HG03103 (cell line): ENCODE results near the gene H19.

Source experiments
- ATAC-seq: cut with Tn5 transposase; IDR thresholded peaks from one replicate; pipeline ENCODE4 v1.9.1; 2021; ENCODE audit warnings: low read depth; ENCODE audit not compliant: unreplicated experiment

H19 gene

GRCh38 chr11:1997755-1998154, at the start of gene H19:
Gene H19 (minus strand): TSS chr11:1997842.
- ATAC-seq, result no peak

- ATAC-seq, result no peak
Measured at GRCh38 chr11:2041963-2042362, 44.3 kb upstream of the H19 start.

- no peak for ATAC-seq
Measured at GRCh38 chr11:2041153-2041552, 43.5 kb upstream of the H19 start.

- ATAC-seq, result no peak
Measured at GRCh38 chr11:2039198-2039759, 41.6 kb upstream of the H19 start.

GRCh38 chr11:2036863-2037486, 39.3 kb upstream of the H19 start:
- ATAC-seq, result no peak

GRCh38 chr11:2035382-2035781, 37.7 kb upstream of the H19 start:
- ATAC-seq, result no peak

- ATAC-seq, result no peak
Measured at GRCh38 chr11:2031058-2031457, 33.4 kb upstream of the H19 start.

- ATAC-seq, result no peak
Measured at GRCh38 chr11:2027708-2028107, 30.1 kb upstream of the H19 start.

GRCh38 chr11:2015025-2015424, 17.4 kb upstream of the H19 start:
- no peak for ATAC-seq

GRCh38 chr11:2012440-2012839, 14.8 kb upstream of the H19 start:
- ATAC-seq, result no peak

- no peak for ATAC-seq
Measured at GRCh38 chr11:2004466-2004865, 6.8 kb upstream of the H19 start.

GRCh38 chr11:2002807-2003206, 5.2 kb upstream of the H19 start:
- no peak for ATAC-seq

- no peak for ATAC-seq
Measured at GRCh38 chr11:2002042-2002776, 4.6 kb upstream of the H19 start.

- ATAC-seq, result no peak
Measured at GRCh38 chr11:1998861-1999260, 1.2 kb upstream of the H19 start.

GRCh38 chr11:1998290-1998689, 648 bp upstream of the H19 start:
- ATAC-seq, result no peak

GRCh38 chr11:1994121-1994520, 3.5 kb downstream of the H19 start:
- no peak for ATAC-seq

GRCh38 chr11:1992111-1992510, 5.5 kb downstream of the H19 start:
- no peak for ATAC-seq

GRCh38 chr11:1990872-1991578, 6.6 kb downstream of the H19 start:
- no peak for ATAC-seq

GRCh38 chr11:1989953-1990352, 7.7 kb downstream of the H19 start:
- no peak for ATAC-seq

GRCh38 chr11:1988667-1989317, 8.8 kb downstream of the H19 start:
- no peak for ATAC-seq

GRCh38 chr11:1988174-1988573, 9.5 kb downstream of the H19 start:
- ATAC-seq, result no peak
